Measurements from ENCODE around the gene ARRB1. TPM values are rescaled to one million over a fixed set of nuclear protein-coding genes. Genes with fewer than 3 reads are reported as not detected.

The ARRB1 gene
- total RNA-seq, 1 donor from 2014 or later, result 14.1 TPM

- no peak for DNase-seq
These were observed 131.6 kb downstream of the ARRB1 start for GRCh38 chr11:75219869-75220268.

DNA sequence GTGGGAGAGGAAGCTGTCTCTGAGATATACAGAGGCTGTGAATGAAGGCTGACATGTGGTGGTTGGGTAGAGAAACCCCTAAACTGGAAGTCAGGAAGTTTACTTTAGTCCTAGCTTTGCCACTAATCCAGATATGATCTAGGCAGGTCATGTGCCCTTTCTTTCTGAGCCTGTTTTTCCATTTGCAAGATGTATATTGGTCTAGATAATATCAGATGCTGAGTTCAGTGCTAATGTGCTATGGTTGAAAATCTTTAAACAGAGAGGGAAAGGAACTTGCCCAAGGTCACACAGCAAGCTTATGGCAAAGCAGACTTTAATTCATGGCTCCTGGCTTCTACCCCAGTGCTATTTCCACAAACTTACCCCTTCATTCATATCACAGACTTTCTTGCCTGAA is 136.6 kb downstream of the ARRB1 start:
- no peak for DNase-seq

GRCh38 chr11:75214411-75214821 is 137.0 kb downstream of the ARRB1 start:
- peak; percentile 94 for DNase-seq

Small RNA genes lying within 50 kb of the gene (small RNA-seq; reads per million reads assigned to genes)
- gene MIR326 (ENCODE audit: low replicate concordance), result 2.2 reads per million, percentile 90 among the genes with 10 or more reads in this experiment
- gene SNORD15A (ENCODE audit: low replicate concordance), result not detected

Other genes starting within 250 kb of the ARRB1 start
- gene SLCO2B1, start 200.6 kb downstream of the ARRB1 start, total RNA-seq, result 20.3 TPM
- 0.51 TPM for gene TPBGL, start 110.9 kb downstream of the ARRB1 start, total RNA-seq
- gene RPS3, start 47.9 kb upstream of the ARRB1 start, total RNA-seq, result 1,332 TPM
- 2.9 TPM for gene KLHL35, start 81.5 kb upstream of the ARRB1 start, total RNA-seq
- gene GDPD5, start 174.3 kb upstream of the ARRB1 start, total RNA-seq, result 7.5 TPM
- gene SERPINH1, start 210.6 kb upstream of the ARRB1 start, total RNA-seq, result 687 TPM

All from tongue (tissue), 3 donors.